Measurements from ENCODE around the gene KRTDAP. TPM values are rescaled to one million over a fixed set of nuclear protein-coding genes. Genes with fewer than 3 reads are reported as not detected.
"Not testable (repeated sequence)": the region's sequence is repeated elsewhere in the genome, so short reads cannot be mapped to it uniquely, and the experiment has no call there.

KRTDAP gene
- polyA plus RNA-seq, 1 of the 3 experiments (the other 2 are of a cell fraction), result not detected

DNA sequence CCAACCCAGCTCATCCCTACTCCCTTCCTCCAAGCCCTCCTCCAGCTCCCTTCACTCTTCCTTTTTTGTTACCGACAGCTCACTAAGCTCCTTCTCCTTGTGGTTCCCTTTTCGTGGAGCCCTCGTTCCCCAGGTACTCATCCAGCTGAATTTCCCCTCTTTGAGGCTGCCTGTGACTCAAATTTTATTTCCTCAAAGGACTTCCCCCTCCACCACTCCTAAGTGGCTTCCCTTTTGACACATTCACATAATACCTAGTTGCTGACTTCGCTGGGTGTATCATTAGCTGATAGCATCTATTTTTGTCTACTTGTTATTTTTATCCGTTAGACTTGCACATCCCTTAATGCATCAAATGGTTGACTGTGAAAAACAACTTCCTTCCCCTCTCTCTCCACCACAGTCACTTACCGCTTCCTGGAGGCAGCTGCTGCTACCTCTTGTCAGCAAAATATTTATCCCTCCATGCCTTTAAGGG lies 27.7 kb downstream of the KRTDAP start:
- Histone ChIP-seq H3K9me3 (no peaks in the 10 kb centered on the region), H3K4me1 (ENCODE audit: control insufficient read depth in 1 of 2, insufficient read depth in 2 of 2, low read depth in 1 of 2, low read length in 1 of 2) (peaks cover 0 to 5% of the 10 kb centered on the region in 2 experiments; a peak in 1 of 4 replicates), H3K4me2 (no peak overlapping the region), H3K27ac (ENCODE audit: low read depth in 2 of 2, low read length in 1 of 2) (no peak overlapping the region), H3K36me3 (replicated peaks in 1 of 2; ENCODE audit: control insufficient read depth in 1 of 2, insufficient read depth in 2 of 2, low read length in 1 of 2) (no peaks in the 10 kb centered on the region), H3K79me2 (ENCODE audit: insufficient read depth) (no peaks in the 10 kb centered on the region), H3K9ac (no peak overlapping the region), H3F3A (replicated peaks; ENCODE audit: insufficient read depth) (no peaks in the 10 kb centered on the region), H3K9me2 (no peaks in the 10 kb centered on the region), H4K20me1 (ENCODE audit: insufficient read depth) (no peaks in the 10 kb centered on the region), H3K4me3 (ENCODE audit: low read depth in 2 of 2, low read length in 1 of 2) (no peak overlapping the region), H2AFZ (ENCODE audit: low read depth) (no peak overlapping the region), H3K27me3 (ENCODE audit: insufficient read depth) (peaks cover 40% of the 10 kb centered on the region)
- DNase-seq, result no peak
- 7% methylated on average over 6 of the region's 6 CpGs for WGBS (ENCODE audit: low lambda C conversion rate)
- POLR2A ChIA-PET, result interaction anchor here (0.6 kb wide), 1 partner anchor 134 kb away, joined by 4 read pairs; no protein-coding TSS in a partner anchor
- CTCF ChIA-PET, result interaction anchor here (2.0 to 2.9 kb wide), 2 partner anchors 32 to 110 kb away, joined by 6 to 11 read pairs; no protein-coding TSS in a partner anchor
- TF ChIP-seq EP300 (IDR thresholded peaks at IDR 0.05; ENCODE audit: borderline replicate concordance in 1 of 2, low read depth in 1 of 2, low read length in 1 of 2) (no peak), FOXJ3 (CRISPR knock-in tag; IDR thresholded peaks at IDR 0.05) (no peak), RCOR1 (IDR thresholded peaks at IDR 0.05; ENCODE audit: low read length) (no peak), FOSL2 (IDR thresholded peaks at IDR 0.05; ENCODE audit: borderline replicate concordance, low read depth) (no peak), TEAD4 (IDR thresholded peaks at IDR 0.05; ENCODE audit: borderline replicate concordance, insufficient read depth) (no peak), GATA2 (CRISPR knock-in tag; IDR thresholded peaks at IDR 0.05) (no peak), MEF2A (IDR thresholded peaks at IDR 0.05; ENCODE audit: borderline replicate concordance, low read depth) (no peak), SIN3A (IDR thresholded peaks at IDR 0.05; ENCODE audit: borderline replicate concordance, low read depth, low read length) (no peak), JUND (IDR thresholded peaks at IDR 0.05) (no peak), TAF1 (IDR thresholded peaks at IDR 0.05; ENCODE audit: borderline replicate concordance, low read depth, low read length) (no peak), TCF12 (IDR thresholded peaks at IDR 0.05) (no peak)
- TF ChIP-seq, protein P1, sequence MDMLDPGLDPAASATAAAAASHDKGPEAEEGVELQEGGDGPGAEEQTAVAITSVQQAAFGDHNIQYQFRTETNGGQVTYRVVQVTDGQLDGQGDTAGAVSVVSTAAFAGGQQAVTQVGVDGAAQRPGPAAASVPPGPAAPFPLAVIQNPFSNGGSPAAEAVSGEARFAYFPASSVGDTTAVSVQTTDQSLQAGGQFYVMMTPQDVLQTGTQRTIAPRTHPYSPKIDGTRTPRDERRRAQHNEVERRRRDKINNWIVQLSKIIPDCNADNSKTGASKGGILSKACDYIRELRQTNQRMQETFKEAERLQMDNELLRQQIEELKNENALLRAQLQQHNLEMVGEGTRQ (IDR thresholded peaks at IDR 0.05; ENCODE audit: borderline replicate concordance, low read depth, low read length), result no peak
- TF ChIP-seq, protein P2, sequence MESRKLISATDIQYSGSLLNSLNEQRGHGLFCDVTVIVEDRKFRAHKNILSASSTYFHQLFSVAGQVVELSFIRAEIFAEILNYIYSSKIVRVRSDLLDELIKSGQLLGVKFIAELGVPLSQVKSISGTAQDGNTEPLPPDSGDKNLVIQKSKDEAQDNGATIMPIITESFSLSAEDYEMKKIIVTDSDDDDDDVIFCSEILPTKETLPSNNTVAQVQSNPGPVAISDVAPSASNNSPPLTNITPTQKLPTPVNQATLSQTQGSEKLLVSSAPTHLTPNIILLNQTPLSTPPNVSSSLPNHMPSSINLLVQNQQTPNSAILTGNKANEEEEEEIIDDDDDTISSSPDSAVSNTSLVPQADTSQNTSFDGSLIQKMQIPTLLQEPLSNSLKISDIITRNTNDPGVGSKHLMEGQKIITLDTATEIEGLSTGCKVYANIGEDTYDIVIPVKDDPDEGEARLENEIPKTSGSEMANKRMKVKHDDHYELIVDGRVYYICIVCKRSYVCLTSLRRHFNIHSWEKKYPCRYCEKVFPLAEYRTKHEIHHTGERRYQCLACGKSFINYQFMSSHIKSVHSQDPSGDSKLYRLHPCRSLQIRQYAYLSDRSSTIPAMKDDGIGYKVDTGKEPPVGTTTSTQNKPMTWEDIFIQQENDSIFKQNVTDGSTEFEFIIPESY (IDR thresholded peaks at IDR 0.05; ENCODE audit: borderline replicate concordance, low read depth), result no peak
- TF ChIP-seq, protein P3, sequence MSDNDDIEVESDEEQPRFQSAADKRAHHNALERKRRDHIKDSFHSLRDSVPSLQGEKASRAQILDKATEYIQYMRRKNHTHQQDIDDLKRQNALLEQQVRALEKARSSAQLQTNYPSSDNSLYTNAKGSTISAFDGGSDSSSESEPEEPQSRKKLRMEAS (IDR thresholded peaks at IDR 0.05; ENCODE audit: low read depth), result no peak

DNA sequence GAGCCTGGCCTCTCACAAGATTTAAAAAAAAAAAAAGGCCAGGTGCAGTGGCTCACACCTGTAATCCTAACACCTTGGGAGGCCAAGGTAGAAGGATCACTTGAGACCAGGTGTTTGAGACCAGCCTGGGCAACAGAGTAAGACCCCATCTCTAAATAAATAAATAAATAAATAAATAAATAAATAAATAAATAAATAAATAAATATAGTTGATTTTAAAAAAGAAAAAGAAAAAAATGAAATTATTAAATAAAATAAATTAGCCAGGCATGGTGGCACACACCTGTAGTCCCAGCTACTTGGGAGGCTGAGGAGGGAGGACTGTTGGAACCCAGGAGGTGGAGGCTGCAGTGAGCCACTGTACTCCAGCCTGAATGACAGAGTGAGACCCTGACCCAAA lies 28.5 kb downstream of the KRTDAP start:
- H3K36me3 ChIP-seq (replicated peaks in 1 of 2; ENCODE audit: control insufficient read depth in 1 of 2, insufficient read depth in 2 of 2, low read length in 1 of 2); H3K27ac ChIP-seq (ENCODE audit: low read depth in 2 of 2, low read length in 1 of 2); H3K4me3 ChIP-seq (ENCODE audit: low read depth in 2 of 2, low read length in 1 of 2); H3K4me2 ChIP-seq; H3K4me1 ChIP-seq (ENCODE audit: control insufficient read depth in 1 of 2, insufficient read depth in 2 of 2, low read depth in 1 of 2, low read length in 1 of 2); H3K9me3 ChIP-seq; H3K79me2 ChIP-seq (ENCODE audit: insufficient read depth); H3K9me2 ChIP-seq; H4K20me1 ChIP-seq (ENCODE audit: insufficient read depth); H2AFZ ChIP-seq (ENCODE audit: low read depth); POLR2A ChIA-PET; H3F3A ChIP-seq (replicated peaks; ENCODE audit: insufficient read depth); H3K9ac ChIP-seq; DNase-seq: not testable (repeated sequence)
- peaks cover 33% of the 10 kb centered on the region for H3K27me3 ChIP-seq (ENCODE audit: insufficient read depth)
- CTCF ChIA-PET, result interaction anchor here (2.0 to 2.9 kb wide), 2 partner anchors 33 to 109 kb away, joined by 6 to 11 read pairs; no protein-coding TSS in a partner anchor

Measured in SK-N-SH (cell line).